ENCODE data around the gene CLIC5. TPM values are rescaled to one million over a fixed set of nuclear protein-coding genes. Genes with fewer than 3 reads are reported as not detected.

CLIC5 gene
- polyA plus RNA-seq, 3 donors = not detected

- peaks cover 4% of the 10 kb centered on the region for H3K4me1 Mint-ChIP-seq
- Histone ChIP-seq H3K36me3 (replicated peaks in 1 of 2; ENCODE audit: control insufficient read depth in 1 of 2, insufficient read depth in 2 of 2, low read length in 2 of 2) (no peaks in the 10 kb centered on the region), H3K27ac (ENCODE audit: low read depth in 1 of 2, low read length in 2 of 2) (no peak overlapping the region), H3K4me3 (replicated peaks in 1 of 3; ENCODE audit: low read depth in 2 of 3, low read length in 3 of 3) (no peak overlapping the region), H2AFZ (ENCODE audit: insufficient read depth, low read depth, low read length, poor library complexity, severe bottlenecking) (no peak overlapping the region), H3K79me2 (ENCODE audit: insufficient read depth, low read length) (no peaks in the 10 kb centered on the region), H3K9me3 (replicated peaks in 1 of 2; ENCODE audit: control insufficient read depth in 1 of 2, insufficient read depth in 1 of 2, low read length in 2 of 2) (peaks cover 3 to 12% of the 10 kb centered on the region in 2 donors), H3K27me3 (ENCODE audit: control insufficient read depth in 2 of 2, insufficient read depth in 2 of 2, low read length in 2 of 2) (no peaks in the 10 kb centered on the region), H4K20me1 (ENCODE audit: insufficient read depth, low read length) (no peaks in the 10 kb centered on the region), H3K4me2 (replicated peaks; ENCODE audit: extremely low read depth, low read length, poor library complexity, severe bottlenecking) (no peak overlapping the region), H3K9ac (ENCODE audit: insufficient read depth, low read length, poor library complexity, severe bottlenecking) (no peak overlapping the region), H3K4me1 (ENCODE audit: control insufficient read depth in 1 of 2, insufficient read depth in 2 of 2, low read length in 2 of 2) (no peaks in the 10 kb centered on the region)
- H3K4me3 Mint-ChIP-seq = no peak overlapping the region
- peaks cover 0 to 2% (median 0%) of the 10 kb centered on the region in 3 donors for H3K27me3 Mint-ChIP-seq (ENCODE audit: low read depth in 3 of 3)
- TF ChIP-seq, protein P1, sequence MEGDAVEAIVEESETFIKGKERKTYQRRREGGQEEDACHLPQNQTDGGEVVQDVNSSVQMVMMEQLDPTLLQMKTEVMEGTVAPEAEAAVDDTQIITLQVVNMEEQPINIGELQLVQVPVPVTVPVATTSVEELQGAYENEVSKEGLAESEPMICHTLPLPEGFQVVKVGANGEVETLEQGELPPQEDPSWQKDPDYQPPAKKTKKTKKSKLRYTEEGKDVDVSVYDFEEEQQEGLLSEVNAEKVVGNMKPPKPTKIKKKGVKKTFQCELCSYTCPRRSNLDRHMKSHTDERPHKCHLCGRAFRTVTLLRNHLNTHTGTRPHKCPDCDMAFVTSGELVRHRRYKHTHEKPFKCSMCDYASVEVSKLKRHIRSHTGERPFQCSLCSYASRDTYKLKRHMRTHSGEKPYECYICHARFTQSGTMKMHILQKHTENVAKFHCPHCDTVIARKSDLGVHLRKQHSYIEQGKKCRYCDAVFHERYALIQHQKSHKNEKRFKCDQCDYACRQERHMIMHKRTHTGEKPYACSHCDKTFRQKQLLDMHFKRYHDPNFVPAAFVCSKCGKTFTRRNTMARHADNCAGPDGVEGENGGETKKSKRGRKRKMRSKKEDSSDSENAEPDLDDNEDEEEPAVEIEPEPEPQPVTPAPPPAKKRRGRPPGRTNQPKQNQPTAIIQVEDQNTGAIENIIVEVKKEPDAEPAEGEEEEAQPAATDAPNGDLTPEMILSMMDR (IDR thresholded peaks at IDR 0.05) = no peak
- no peak for DNase-seq
- no peak overlapping the region for H3K27ac Mint-ChIP-seq
- peaks cover 13 to 26% (median 19%) of the 10 kb centered on the region in 7 donors for H3K9me3 Mint-ChIP-seq
- no CpG with 5 or more reads among the region's 1 CpG for WGBS (ENCODE audit: insufficient coverage)
- intact Hi-C loops (cut with micrococcal nuclease) = no loop called here
- H3K36me3 Mint-ChIP-seq = no peaks in the 10 kb centered on the region
Measured at GRCh38 chr6:46059608-46060007, 43.9 kb upstream of the CLIC5 start.

DNA sequence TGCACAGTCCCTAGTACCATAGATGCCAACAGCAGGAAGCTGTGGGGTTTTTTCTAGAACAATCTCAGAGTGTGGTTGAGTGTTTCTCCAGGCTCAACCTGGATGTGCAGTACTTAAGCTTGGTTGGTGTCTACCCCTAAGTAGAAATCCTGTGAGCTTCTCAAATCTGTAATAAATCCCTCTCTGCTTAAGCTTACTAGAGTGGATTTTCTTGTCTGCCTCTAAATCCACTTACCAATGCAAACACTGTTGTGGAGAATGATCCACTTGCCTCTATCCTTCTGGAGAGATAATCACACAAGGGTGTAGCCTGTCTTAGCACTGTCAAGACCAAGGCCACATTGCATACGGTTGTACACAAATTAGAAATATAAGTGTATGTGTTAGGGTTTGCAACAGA, 43.3 kb upstream of the CLIC5 start:
- H3K9me3 Mint-ChIP-seq = peaks cover 13 to 26% (median 19%) of the 10 kb centered on the region in 7 donors
- Histone ChIP-seq H4K20me1 (ENCODE audit: insufficient read depth, low read length) (no peaks in the 10 kb centered on the region), H3K9me3 (replicated peaks in 1 of 2; ENCODE audit: control insufficient read depth in 1 of 2, insufficient read depth in 1 of 2, low read length in 2 of 2) (peaks cover 3 to 12% of the 10 kb centered on the region in 2 donors), H3K27ac (ENCODE audit: low read depth in 1 of 2, low read length in 2 of 2) (no peak overlapping the region), H3K27me3 (ENCODE audit: control insufficient read depth in 2 of 2, insufficient read depth in 2 of 2, low read length in 2 of 2) (no peaks in the 10 kb centered on the region), H3K4me3 (replicated peaks in 1 of 3; ENCODE audit: low read depth in 2 of 3, low read length in 3 of 3) (no peak overlapping the region), H3K4me1 (ENCODE audit: control insufficient read depth in 1 of 2, insufficient read depth in 2 of 2, low read length in 2 of 2) (no peaks in the 10 kb centered on the region), H2AFZ (ENCODE audit: insufficient read depth, low read depth, low read length, poor library complexity, severe bottlenecking) (no peak overlapping the region), H3K36me3 (replicated peaks in 1 of 2; ENCODE audit: control insufficient read depth in 1 of 2, insufficient read depth in 2 of 2, low read length in 2 of 2) (no peaks in the 10 kb centered on the region), H3K4me2 (replicated peaks; ENCODE audit: extremely low read depth, low read length, poor library complexity, severe bottlenecking) (no peak overlapping the region), H3K9ac (ENCODE audit: insufficient read depth, low read length, poor library complexity, severe bottlenecking) (no peak overlapping the region), H3K79me2 (ENCODE audit: insufficient read depth, low read length) (no peaks in the 10 kb centered on the region)
- H3K27ac Mint-ChIP-seq = no peak overlapping the region
- H3K4me1 Mint-ChIP-seq = peaks cover 4% of the 10 kb centered on the region
- no peak overlapping the region for H3K4me3 Mint-ChIP-seq
- TF ChIP-seq, protein P1 (IDR thresholded peaks at IDR 0.05) = no peak
- intact Hi-C loops (cut with micrococcal nuclease) = no loop called here
- DNase-seq = no peak
- H3K27me3 Mint-ChIP-seq (ENCODE audit: low read depth in 3 of 3) = peaks cover 0 to 2% (median 0%) of the 10 kb centered on the region in 3 donors
- no CpG with 5 or more reads among the region's 1 CpG for WGBS (ENCODE audit: insufficient coverage)
- H3K36me3 Mint-ChIP-seq = no peaks in the 10 kb centered on the region

Data from CD14-positive monocyte (primary cell).